Osteoblast (primary cell): ENCODE measurements around the gene C5. TPM values are rescaled to one million over a fixed set of nuclear protein-coding genes. Genes with fewer than 3 reads are reported as not detected.

ENCODE experiments used
- DNase-seq: peaks from one replicate; pipeline ENCODE4 v3.0.0; 2011; ENCODE audit warnings: low spot score, mixed read lengths; ENCODE audit not compliant: insufficient read length; ENCODE audit errors: missing footprints
- H2AFZ ChIP-seq: 2 replicates; pipeline ENCODE4 v1.6.0; 2011; ENCODE audit warnings: mild to moderate bottlenecking, low read length
- H3K27ac ChIP-seq: 2 replicates; pipeline ENCODE4 v1.5.1; 2011; ENCODE audit warnings: mild to moderate bottlenecking, low read depth, low read length, moderate library complexity
- H3K27me3 ChIP-seq: 2 replicates; pipeline ENCODE4 v1.6.0; 2012; ENCODE audit warnings: mild to moderate bottlenecking, control low read depth, inconsistent platforms, low read length, moderate library complexity; ENCODE audit not compliant: insufficient read depth
- H3K36me3 ChIP-seq: 2 replicates; pipeline ENCODE4 v1.5.1; 2011; ENCODE audit warnings: mild to moderate bottlenecking, low read length, control low read depth, moderate library complexity; ENCODE audit not compliant: insufficient read depth
- H3K4me1 ChIP-seq: 2 replicates; pipeline ENCODE4 v1.5.1; 2011; ENCODE audit warnings: mild to moderate bottlenecking, low read length, control low read depth, moderate library complexity; ENCODE audit not compliant: insufficient read depth
- H3K4me2 ChIP-seq: 2 replicates; pipeline ENCODE4 v1.6.0; 2011; ENCODE audit warnings: mild to moderate bottlenecking, low read length; ENCODE audit not compliant: insufficient read depth
- H3K4me3 ChIP-seq: fragments of 200-600 bp; sonication (generic); 3 replicates; pipeline ENCODE4 v1.5.1; 2012; ENCODE audit warnings: mild to moderate bottlenecking, low read length, inconsistent platforms; ENCODE audit not compliant: insufficient read depth
- H3K79me2 ChIP-seq: 2 replicates; pipeline ENCODE4 v1.6.0; 2012; ENCODE audit warnings: mild to moderate bottlenecking, low read length, control low read depth, inconsistent platforms; ENCODE audit not compliant: insufficient read depth
- H3K9me3 ChIP-seq: 2 replicates; pipeline ENCODE4 v1.5.1; 2011; ENCODE audit warnings: low read depth, low read length, control low read depth
- H4K20me1 ChIP-seq: 2 replicates; pipeline ENCODE4 v1.6.0; 2012; ENCODE audit warnings: mild to moderate bottlenecking, low read length, control low read depth; ENCODE audit not compliant: insufficient read depth
- total RNA-seq: library from RNA; depleted of rRNA; stranded (reverse); fragments of >200 nt; gene quantifications from 2 replicates; pipeline ENCODE4 v1.2.3, GENCODE V29; 2012
- TF ChIP-seq, protein P1 (sequence below): IDR thresholded peaks from 2 replicates; pipeline ENCODE4 v1.5.1; 2011; ENCODE audit warnings: mild to moderate bottlenecking, low read depth, low read length, moderate library complexity; ENCODE audit errors: extremely low read depth

C5 gene
- total RNA-seq, 1 donor = 5.1 TPM

- H3K4me2 ChIP-seq = no peak overlapping the region
- H2AFZ ChIP-seq = no peak overlapping the region
- H3K4me1 ChIP-seq = peaks cover 10% of the 10 kb centered on the region
- H3K27ac ChIP-seq = no peak overlapping the region
- H3K79me2 ChIP-seq = no peaks in the 10 kb centered on the region
- H3K9me3 ChIP-seq = no peaks in the 10 kb centered on the region
- TF ChIP-seq, protein P1, sequence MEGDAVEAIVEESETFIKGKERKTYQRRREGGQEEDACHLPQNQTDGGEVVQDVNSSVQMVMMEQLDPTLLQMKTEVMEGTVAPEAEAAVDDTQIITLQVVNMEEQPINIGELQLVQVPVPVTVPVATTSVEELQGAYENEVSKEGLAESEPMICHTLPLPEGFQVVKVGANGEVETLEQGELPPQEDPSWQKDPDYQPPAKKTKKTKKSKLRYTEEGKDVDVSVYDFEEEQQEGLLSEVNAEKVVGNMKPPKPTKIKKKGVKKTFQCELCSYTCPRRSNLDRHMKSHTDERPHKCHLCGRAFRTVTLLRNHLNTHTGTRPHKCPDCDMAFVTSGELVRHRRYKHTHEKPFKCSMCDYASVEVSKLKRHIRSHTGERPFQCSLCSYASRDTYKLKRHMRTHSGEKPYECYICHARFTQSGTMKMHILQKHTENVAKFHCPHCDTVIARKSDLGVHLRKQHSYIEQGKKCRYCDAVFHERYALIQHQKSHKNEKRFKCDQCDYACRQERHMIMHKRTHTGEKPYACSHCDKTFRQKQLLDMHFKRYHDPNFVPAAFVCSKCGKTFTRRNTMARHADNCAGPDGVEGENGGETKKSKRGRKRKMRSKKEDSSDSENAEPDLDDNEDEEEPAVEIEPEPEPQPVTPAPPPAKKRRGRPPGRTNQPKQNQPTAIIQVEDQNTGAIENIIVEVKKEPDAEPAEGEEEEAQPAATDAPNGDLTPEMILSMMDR = no peak
- H3K36me3 ChIP-seq = no peaks in the 10 kb centered on the region
- no peaks in the 10 kb centered on the region for H3K27me3 ChIP-seq
- H3K4me3 ChIP-seq = no peak overlapping the region
- DNase-seq = no peak
- no peaks in the 10 kb centered on the region for H4K20me1 ChIP-seq
Observed at GRCh38 chr9:121024237-121024636, 25.8 kb downstream of the C5 start.

DNA sequence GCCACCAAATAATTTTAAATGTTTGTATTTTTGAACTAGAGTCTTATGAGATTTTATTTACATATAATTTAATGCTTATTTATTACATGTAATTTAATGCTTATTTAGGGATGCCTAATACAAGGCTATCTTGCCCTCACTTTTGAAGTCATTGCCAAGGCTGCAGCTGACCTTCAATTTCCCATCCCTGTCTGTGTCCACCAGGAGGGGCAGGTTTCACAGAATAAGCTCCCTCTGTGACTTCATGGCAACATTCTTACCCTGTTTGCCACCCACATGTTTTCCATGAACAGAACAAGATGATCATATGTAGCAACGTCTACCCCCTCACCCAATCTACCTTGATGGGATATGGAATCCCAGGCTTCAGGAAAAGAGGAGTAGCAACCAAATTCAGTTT is 27.0 kb downstream of the C5 start:
- Histone ChIP-seq H3K79me2 (no peaks in the 10 kb centered on the region), H4K20me1 (no peaks in the 10 kb centered on the region), H2AFZ (no peak overlapping the region), H3K4me2 (no peak overlapping the region), H3K36me3 (no peaks in the 10 kb centered on the region), H3K9me3 (no peaks in the 10 kb centered on the region), H3K4me3 (no peak overlapping the region), H3K27me3 (no peaks in the 10 kb centered on the region), H3K4me1 (peaks cover 10% of the 10 kb centered on the region), H3K27ac (no peak overlapping the region)
- DNase-seq = no peak
- TF ChIP-seq, protein P1 = peak; percentile 42

GRCh38 chr9:121021301-121021700 is 28.8 kb downstream of the C5 start:
- no peak for DNase-seq

DNA sequence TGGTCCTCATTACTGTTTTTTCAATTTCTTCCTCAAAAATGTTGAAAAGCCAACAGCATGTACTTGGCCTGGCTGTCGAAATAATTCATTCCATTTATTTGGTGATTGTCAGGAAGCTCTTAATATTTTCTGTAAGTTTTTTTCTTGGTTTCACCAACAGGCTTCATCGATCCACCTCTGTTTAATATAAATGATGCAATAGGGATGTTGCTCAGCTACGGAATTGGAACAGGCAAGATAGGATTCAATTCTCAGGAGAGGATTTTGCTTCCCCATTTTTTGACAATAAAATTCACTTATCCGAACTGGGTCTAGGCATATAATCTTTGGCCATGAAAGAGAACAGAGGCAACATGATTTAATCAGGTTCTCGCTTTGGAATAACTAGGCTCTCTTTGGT is 30.8 kb downstream of the C5 start:
- Histone ChIP-seq H3K4me1 (no peaks in the 10 kb centered on the region), H2AFZ (no peak overlapping the region), H3K9me3 (no peaks in the 10 kb centered on the region), H3K36me3 (no peaks in the 10 kb centered on the region), H3K79me2 (no peaks in the 10 kb centered on the region), H3K4me3 (no peak overlapping the region), H4K20me1 (no peaks in the 10 kb centered on the region), H3K4me2 (no peak overlapping the region), H3K27ac (no peak overlapping the region), H3K27me3 (no peaks in the 10 kb centered on the region)
- TF ChIP-seq, protein P1 = no peak
- DNase-seq = no peak

More at GRCh38 chr9:121021301-121021700, 28.8 kb downstream of the C5 start:
- TF ChIP-seq, protein P1 = no peak
- peaks cover 5% of the 10 kb centered on the region for H3K4me1 ChIP-seq
- no peaks in the 10 kb centered on the region for H3K27me3 ChIP-seq
- H3K27ac ChIP-seq = no peak overlapping the region
- H3K79me2 ChIP-seq = no peaks in the 10 kb centered on the region
- no peak overlapping the region for H3K4me2 ChIP-seq
- H3K4me3 ChIP-seq = no peak overlapping the region
- no peaks in the 10 kb centered on the region for H4K20me1 ChIP-seq
- H3K9me3 ChIP-seq = no peaks in the 10 kb centered on the region
- no peaks in the 10 kb centered on the region for H3K36me3 ChIP-seq
- H2AFZ ChIP-seq = no peak overlapping the region
